Measurements from ENCODE around the gene BRME1.

BRME1 gene

DNA sequence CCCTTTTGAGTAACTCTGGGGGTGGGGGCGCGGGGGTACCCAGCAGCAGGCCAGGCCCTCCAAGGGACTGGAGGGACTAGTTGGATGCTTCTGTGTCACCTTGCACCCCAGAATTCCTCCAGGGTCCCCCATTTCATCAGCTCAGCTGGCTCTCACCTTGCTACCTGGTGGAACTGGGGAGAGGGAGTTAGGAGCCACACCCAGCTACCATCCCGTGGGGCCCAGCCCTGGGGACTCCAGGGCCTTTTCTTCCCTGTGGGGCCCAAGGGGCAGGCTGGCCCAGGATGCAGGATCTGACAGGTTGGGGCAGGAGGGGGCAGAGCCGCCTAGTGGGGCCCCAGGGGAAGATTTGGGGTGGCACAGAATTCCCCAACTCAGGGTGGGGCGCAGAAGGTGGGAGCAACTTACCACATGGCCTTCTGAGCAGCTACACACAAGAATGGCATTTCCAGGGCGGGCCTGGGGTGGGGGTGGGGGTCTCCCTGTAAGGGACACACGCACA is 61.7 kb downstream of the BRME1 start:
- no peak for DNase-seq

DNA sequence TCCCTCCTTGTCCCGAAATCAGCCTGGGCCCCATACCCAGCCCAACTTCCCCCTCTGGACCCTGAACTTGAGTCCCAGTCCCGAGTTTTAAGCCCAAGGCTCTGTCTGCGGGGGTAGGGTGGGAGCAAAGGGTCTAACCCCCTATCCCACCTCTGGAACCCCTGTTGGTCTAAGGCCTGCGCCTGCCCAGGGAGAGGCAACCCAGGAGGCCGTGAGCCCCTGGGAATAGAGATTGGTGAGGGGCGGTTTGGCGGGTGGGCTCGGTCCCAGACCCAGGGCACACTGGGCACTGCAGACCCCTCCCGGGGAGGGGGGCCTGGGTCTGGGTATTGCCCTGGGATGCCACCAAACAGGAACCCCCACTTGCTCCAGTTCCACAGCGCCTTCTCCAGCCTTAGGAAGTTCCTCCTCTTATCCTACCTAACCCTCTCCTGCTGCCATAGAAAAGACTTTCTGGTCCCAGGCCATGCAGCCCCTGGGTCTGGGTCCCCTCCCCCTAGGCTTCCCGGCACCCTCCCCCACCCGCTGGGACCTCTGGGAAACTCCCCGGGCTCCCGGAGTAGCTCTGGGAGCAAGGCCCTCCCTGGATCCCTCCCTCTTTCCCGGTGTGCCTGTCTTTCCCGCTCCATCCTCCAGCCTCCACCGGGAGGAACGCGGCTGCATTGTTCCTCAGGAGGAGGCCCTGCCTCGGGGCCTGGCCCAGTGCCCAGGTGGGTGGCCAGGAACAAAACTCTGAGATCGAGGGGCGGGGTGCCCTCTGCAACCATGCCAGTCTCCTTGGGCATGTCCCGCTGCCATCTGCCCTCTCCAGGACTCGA is 62.6 kb downstream of the BRME1 start:
- DNase-seq: peak in 1 of 4 experiments; percentile 34

GRCh38 chr19:13842291-13843103 is 63.4 kb downstream of the BRME1 start:
- peak; percentile 88 to 96 (median 93) for DNase-seq

- peak in 2 of 4 experiments; percentile 10 to 43 for DNase-seq
Observed at GRCh38 chr19:13841962-13842290, 64.0 kb downstream of the BRME1 start.

- peak; percentile 56 to 82 (median 70) for DNase-seq
Observed at GRCh38 chr19:13841086-13841961, 64.6 kb downstream of the BRME1 start.

- peak; percentile 73 to 85 (median 82) for DNase-seq
Observed at GRCh38 chr19:13840305-13841085, 65.4 kb downstream of the BRME1 start.

- DNase-seq: no peak
Observed at GRCh38 chr19:13839938-13840304, 66.0 kb downstream of the BRME1 start.

DNA sequence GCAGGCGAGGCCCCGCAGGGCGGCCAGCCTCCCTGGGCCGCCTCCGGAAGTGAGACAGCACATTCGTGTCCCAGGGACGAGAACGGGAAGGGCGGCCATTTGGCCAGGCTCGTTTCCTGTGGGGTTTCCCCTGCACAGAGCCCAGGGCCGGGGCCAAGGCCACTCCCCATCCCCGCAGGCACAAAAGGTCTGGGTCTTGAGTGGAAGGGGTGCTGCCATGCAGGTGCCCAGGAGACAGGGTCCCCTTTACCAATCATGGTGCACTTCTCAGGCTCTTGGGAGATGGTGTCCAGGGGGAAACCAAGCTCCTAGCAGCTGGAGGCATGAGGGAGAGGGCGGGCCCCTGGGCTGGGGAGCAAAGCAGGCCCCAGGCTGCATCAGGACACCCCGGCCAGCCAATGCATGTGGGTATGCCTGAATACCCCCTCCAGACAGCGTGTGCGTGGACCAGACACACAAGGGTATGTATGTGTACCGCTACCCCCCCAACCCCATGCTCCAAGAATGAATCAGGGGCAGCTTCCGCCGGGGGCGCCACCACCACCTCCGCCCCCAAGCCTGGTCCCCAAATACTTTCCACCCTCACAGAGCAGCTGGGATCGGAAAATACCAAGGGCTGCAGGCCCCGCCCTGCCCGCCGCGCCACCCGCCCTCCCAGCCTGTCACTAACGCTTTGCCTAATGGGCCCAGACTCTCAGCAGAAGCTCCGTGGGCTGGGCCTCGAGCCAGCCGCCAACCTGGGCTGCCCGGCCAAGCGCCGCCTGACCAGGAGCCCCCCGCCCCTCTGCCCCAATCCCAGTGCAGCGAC is 66.6 kb downstream of the BRME1 start:
- DNase-seq: peak; percentile 94 to 96 (median 96)

GRCh38 chr19:13838435-13839129 is 67.3 kb downstream of the BRME1 start:
- DNase-seq: no peak

DNA sequence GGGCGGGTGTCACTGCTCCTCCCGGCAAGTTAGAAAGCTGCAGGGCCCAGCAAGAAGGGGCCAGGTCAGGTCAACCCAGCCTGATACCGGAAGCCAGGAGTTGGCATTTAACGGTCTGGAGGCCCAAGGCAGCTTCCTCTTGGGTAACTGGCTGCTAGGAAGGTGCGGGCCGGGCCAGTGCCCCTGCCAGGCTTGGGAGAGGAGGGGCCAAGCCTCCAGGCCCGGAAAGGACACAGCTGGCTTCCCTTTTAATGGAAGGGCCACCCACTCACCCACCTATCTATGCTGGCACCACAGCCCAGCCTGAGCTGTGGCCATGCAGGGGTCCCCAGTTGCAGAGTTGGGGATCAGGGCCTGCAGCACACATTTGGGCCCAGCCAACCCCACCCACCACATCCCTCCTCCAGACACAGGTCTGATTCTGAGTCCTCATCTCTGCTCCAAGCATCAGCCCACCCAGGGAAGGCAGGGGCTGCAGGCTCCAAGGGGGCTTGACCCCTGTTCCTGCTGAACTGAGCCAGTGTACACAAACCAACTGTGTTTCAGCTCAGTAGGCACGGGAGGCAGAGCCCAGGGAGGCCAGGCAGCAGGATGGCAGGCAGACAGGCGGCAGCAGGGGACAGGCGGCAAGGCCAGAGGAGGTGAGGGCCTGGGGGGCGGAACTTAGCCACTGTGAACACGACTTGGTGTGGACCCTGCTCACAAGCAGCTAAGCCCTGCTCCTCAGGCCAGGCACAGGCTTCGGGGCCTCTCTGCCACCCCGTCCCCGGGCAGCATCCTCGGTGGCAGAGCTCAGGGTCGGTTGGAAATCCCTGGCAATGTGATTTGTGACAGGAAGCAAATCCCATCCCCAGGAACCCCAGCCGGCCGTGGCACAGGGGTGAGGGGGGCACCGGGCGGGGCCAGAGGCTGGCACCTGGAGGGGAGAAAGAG is 69.9 kb downstream of the BRME1 start:
- peak; percentile 86 to 91 (median 88) for DNase-seq

- no peak for DNase-seq
Observed at GRCh38 chr19:13834244-13835069, 71.5 kb downstream of the BRME1 start.

DNA sequence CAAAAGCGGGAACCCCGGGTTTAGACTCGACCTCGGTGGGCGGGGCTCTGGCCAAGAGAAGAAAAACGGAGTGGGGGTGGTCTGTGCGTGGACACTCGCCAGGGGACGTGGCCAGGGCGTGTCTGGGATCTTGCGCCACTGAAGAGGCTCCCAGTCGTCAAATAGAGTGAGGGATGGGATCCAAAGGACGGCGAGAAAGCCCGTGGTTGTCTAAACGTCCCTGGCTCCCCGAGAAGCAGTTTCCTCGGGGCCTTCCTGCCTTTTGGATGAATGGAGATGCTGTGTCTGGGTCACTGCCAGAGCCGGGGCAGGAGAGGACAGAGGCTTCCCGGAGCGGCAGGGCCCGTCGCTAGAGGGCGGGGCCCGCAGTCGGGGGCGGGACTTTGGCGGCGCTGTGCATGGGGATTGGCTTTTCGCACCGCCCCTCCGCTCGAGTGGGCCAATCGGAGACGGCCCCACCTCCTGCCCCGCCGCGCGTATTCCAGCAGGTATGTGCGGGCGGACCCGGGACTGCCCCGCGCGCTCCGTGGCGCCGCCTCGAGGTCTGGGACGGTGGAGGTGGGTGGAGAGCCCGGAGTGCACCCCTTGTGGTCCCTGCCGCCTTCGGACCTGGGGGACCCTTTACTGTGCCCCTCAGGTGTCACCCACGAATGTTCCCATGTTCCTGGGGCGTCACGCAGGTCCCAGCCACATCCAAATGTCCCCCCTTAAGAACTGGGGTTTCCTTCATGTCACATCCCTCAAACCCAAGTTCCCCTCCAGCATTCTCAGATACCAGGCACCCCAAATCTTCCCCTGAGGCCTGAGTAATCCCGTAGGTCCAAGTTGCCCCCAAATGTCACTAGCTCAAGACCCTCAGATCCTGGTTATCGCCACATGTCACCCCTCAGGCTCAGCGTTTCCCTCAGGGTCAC is 72.3 kb downstream of the BRME1 start:
- peak; percentile 85 to 92 (median 89) for DNase-seq

Data from suppressor macrophage (primary cell).